Activated effector memory CD4-positive, alpha-beta T cell treated with Interleukin-2 at 50 U/mL for 16 hours (primary cell): ENCODE results near the gene UBAC1.
"Not testable (repeated sequence)": the region's sequence is repeated elsewhere in the genome, so short reads cannot be mapped to it uniquely, and the experiment has no call there.

Source experiments
- DNase-seq: peaks from one replicate; pipeline ENCODE4 v3.0.0-alpha.2; 2020

Gene UBAC1

DNA sequence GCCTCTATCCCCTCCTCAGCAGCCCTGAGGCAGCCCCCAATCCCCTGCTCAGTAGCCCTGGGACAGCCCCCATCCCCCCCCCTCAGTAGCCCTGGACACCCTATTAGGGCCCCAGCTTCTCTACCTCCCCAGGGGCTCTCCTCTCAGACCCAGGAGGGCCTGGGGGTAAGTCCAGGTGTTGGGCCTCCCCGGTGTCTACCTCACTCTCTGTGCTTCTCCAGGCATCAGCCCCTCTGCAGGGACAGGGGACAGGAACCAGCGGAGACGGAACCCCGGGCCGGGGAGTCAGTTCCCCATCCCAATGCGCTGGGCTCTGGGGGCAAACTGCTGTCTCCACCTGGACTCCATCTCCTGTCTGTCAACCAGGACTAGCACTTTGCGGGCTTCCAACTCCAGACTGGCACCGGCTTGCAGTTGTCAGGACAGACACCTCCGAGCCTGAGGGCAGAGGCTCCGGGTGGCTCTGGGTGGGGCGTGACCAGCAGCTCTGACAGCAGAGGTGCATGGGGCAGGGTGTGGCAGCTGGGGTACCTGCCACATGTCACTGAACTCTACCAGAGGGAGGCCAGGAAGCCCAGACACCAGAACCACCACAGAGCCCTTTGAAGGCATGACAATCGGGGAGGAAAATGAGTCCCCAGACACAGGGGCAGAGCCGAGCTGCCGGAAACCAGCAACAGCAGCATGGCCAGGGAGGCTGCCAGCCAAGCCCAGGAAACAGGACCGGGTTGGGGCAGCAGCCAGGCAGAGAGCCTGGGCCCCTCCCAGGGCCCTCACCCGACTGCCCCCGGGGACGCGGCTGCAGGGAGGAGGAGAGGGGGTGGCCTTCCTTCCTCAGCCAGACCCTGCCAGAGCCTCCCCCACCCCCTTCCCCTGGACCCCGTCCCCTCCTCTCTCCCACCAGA is 17.7 kb upstream of the UBAC1 start:
- peak; percentile 64 for DNase-seq

GRCh38 chr9:135976944-135977343 is 15.8 kb upstream of the UBAC1 start:
- DNase-seq: no peak

- DNase-seq: no peak
These were observed 15.4 kb upstream of the UBAC1 start for GRCh38 chr9:135976531-135976930.

- no peak for DNase-seq
These were observed 14.7 kb upstream of the UBAC1 start for GRCh38 chr9:135975834-135976233.

DNA sequence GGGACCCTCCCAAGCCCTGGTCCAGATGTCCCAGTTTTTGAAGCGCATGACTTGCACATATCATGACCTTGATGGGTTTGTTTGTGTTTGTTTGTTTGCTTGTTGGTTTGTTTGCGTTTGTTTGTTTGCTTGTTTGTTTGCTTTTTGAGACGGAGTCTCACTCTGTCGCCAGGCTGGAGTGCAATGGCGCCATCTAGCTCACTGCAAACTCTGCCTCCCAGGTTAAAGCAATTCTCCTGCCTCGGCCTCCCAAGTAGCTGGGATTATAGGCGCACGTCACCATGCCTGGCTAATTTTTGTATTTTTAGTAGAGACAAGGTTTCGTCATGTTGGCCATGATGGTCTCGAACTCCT is 13.0 kb upstream of the UBAC1 start:
- no peak for DNase-seq

- DNase-seq: no peak
These were observed 12.4 kb upstream of the UBAC1 start for GRCh38 chr9:135973277-135974219.

DNA sequence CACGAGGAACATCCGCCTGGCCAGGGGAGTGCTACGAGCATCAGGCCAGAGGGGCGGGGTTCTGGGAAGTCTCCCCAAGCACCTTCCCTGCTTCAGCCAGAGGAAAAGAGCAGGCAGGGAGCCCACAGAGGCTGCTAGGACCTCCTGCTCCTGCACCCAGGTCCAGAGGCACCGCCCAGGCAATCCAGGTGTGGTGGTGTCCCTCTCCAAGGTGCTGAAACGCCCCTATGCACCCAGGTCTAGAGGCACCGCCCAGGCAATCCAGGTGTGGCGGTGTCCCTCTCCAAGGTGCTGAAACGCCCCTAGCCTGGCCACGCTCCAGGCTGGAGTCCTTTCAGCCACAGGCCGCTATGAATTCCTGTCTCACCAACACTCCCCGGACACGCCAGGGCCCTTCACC is 10.7 kb upstream of the UBAC1 start:
- peak; percentile 16 for DNase-seq

GRCh38 chr9:135971111-135971766 is 10.1 kb upstream of the UBAC1 start:
- no peak for DNase-seq

- DNase-seq: no peak
These were observed 9.1 kb upstream of the UBAC1 start for GRCh38 chr9:135970128-135970815.

GRCh38 chr9:135969064-135969683 is 8.0 kb upstream of the UBAC1 start:
- no peak for DNase-seq

GRCh38 chr9:135968601-135969000 is 7.4 kb upstream of the UBAC1 start:
- DNase-seq: no peak

- no peak for DNase-seq
These were observed 6.9 kb upstream of the UBAC1 start for GRCh38 chr9:135968083-135968476.

- DNase-seq: not testable (repeated sequence)
These were observed 5.7 kb upstream of the UBAC1 start for GRCh38 chr9:135966916-135967260.

DNA sequence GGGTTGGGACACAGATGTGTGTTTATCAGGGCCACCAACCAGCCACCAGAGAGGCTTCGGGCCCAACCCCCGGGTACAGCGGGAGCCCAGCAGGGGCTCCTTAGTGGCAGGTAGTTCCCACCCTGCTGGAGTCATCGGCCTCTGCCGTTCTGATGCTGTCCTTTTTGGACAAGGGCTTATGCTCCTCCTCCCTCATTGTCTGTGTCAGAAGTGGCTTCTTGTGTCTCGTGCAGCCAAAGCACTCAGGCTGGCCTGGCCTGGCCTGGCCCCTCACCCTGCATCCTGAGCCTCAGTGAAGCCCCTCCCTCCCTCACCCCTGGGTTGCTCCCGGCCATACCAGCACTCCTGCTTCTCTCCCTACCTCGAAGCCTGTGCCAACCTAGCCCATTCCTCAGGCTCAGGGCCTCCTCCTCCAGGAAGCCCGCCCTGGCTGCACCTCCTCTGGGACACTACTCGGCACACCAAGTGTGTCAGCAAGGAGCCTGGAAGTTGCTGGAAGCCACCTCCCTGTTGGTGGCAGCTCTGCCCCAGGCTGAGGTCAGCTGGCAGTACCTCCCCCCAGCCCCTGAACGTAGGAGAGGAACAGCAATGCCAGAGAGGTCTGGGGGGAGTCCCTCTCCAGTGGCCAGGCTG is 4.1 kb upstream of the UBAC1 start:
- no peak for DNase-seq

- no peak for DNase-seq
These were observed 2.8 kb upstream of the UBAC1 start for GRCh38 chr9:135963938-135964337.

DNA sequence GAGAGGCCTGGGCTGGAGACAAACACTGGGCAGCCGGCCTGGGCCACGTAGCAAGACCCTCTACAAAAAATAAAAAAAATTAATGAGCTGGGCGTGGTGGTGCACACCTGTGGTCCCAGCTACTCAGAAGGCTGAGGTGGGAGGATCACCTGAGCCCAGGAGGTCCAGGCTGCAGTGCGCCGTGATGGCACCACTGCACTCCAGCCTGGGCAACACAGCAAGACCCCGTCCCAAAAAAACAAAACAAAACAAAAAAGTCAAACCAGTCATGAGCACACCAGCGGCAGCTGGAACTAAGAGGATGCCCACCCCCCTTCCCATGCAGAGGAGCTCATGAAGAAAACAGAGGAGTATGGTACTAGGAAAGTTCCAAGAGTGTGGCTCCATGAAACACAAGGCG is 2.2 kb upstream of the UBAC1 start:
- DNase-seq: no peak

DNA sequence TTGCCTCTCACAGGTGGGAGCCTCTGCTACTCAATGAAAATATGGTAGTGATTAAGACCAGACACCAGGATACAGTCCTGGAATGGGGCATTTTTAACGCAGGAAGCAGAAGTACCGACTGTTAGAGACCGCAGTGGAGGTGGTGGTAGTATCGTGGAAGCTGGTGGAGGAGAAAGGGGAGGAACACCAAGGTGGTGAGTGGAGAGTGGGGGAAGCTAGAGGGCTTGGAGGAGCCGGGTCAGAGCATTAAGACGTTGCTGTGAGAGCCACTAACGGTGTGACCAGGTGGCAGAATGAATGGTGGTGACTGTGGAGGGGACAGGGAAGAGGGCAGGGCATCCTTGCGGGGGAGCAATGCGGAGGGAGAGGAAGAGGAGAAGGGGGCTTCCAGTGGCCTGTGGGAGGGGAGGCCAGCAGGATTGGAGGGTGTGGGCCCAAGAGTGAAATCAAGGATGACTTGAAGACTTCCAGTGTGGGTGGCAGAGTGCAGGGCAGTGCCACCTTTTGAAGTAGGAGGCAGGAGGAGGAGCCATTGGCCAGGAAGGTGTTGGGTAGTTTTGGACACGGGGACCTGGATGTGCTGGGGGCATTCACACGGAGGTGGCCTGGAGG is 1.6 kb upstream of the UBAC1 start:
- no peak for DNase-seq

GRCh38 chr9:135961811-135962695 is 880 bp upstream of the UBAC1 start:
- DNase-seq: no peak

DNA sequence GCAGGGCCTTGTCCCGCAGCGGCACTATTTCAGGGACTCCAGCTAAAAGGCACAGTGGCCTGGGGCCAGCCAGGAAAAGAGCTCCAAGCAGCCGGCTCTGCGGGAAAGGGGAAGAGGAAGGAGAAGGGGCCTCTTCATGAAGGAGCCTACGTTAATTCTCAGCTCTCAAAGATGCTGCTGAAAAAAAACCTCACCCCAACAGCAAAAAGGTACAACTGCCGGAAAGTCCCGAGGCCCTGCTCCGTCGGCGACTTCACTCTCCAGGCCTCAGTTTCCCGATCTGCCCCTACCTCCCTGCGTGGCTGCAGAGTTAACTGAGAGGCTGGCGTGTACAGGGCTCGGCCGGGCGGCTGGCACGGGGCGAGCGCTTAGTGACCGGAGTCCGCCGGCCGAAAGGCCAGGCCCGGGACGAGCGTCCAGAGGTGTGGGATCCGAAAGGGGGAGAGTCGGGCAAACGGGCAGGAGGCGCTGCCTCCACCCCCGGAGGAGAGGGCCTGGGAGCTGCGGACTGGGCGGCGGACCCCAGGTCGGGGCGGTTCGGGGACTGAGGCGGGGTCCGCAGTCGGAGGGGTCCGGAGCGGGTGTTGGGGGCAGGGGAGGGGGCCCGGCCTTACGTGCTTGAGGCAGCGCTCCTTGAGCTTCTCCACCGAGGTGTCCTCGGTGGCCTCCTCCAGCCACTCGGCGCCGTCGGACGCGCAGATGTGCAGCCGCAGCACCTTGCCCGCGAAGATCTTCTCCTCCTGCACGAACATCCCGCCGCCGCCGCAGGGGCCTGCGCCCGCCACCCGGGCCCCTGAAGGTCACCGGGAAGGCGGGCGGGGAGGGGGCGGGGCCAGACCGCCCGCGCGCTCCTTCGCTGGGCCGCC is 529 bp downstream of the UBAC1 start:
- no peak for DNase-seq
